DOHH2 (cell line): ENCODE data around the gene FBLN2.

Experiments
- CTCF ChIP-seq: fragments of 200-600 bp; sonication (generic); IDR thresholded peaks from one replicate; pipeline ENCODE4 v1.5.1; 2014; ENCODE audit warnings: antibody characterized with exemption, mild to moderate bottlenecking, low read depth, low read length; ENCODE audit not compliant: poor library complexity, severe bottlenecking
- EZH2phosphoT487 ChIP-seq: fragments of 200-600 bp; sonication (generic); IDR thresholded peaks from 2 replicates; pipeline ENCODE4 v1.6.1; 2017; ENCODE audit warnings: borderline replicate concordance, mild to moderate bottlenecking, antibody characterized with exemption, low read length, moderate library complexity, mixed read lengths

GRCh38 chr3:13628841-13629551, 80.1 kb downstream of the FBLN2 start:
- TF ChIP-seq CTCF = no peak
- no peak for TF ChIP-seq EZH2phosphoT487
